Measurements from ENCODE around the gene PRH1.

GRCh38 chr12:10849425-10849878, 34.6 kb downstream of the PRH1 start, which contains the start of gene PRR4:
- TF ChIP-seq, protein P1, sequence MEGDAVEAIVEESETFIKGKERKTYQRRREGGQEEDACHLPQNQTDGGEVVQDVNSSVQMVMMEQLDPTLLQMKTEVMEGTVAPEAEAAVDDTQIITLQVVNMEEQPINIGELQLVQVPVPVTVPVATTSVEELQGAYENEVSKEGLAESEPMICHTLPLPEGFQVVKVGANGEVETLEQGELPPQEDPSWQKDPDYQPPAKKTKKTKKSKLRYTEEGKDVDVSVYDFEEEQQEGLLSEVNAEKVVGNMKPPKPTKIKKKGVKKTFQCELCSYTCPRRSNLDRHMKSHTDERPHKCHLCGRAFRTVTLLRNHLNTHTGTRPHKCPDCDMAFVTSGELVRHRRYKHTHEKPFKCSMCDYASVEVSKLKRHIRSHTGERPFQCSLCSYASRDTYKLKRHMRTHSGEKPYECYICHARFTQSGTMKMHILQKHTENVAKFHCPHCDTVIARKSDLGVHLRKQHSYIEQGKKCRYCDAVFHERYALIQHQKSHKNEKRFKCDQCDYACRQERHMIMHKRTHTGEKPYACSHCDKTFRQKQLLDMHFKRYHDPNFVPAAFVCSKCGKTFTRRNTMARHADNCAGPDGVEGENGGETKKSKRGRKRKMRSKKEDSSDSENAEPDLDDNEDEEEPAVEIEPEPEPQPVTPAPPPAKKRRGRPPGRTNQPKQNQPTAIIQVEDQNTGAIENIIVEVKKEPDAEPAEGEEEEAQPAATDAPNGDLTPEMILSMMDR (IDR thresholded peaks at IDR 0.05; ENCODE audit: low read length), result no peak
- TF ChIP-seq EZH2 (IDR thresholded peaks at IDR 0.05; ENCODE audit: borderline replicate concordance, low read length), result no peak
